Panc1 (cell line): ENCODE results near the gene HELZ2.

ENCODE experiments used
- CTCF ChIP-seq: fragments of 450-650 bp; IDR thresholded peaks from 2 replicates; pipeline ENCODE4 v1.5.1; 2017; ENCODE audit warnings: mild to moderate bottlenecking
- POLR2AphosphoS5 ChIP-seq: IDR thresholded peaks from 2 replicates; pipeline ENCODE4 v1.6.1; 2012; ENCODE audit warnings: mild to moderate bottlenecking, low read depth, low read length, moderate library complexity
- TCF7L2 ChIP-seq: IDR thresholded peaks from 2 replicates; pipeline ENCODE4 v1.6.1; 2011; ENCODE audit warnings: mild to moderate bottlenecking, low read depth, low read length, inconsistent platforms

DNA sequence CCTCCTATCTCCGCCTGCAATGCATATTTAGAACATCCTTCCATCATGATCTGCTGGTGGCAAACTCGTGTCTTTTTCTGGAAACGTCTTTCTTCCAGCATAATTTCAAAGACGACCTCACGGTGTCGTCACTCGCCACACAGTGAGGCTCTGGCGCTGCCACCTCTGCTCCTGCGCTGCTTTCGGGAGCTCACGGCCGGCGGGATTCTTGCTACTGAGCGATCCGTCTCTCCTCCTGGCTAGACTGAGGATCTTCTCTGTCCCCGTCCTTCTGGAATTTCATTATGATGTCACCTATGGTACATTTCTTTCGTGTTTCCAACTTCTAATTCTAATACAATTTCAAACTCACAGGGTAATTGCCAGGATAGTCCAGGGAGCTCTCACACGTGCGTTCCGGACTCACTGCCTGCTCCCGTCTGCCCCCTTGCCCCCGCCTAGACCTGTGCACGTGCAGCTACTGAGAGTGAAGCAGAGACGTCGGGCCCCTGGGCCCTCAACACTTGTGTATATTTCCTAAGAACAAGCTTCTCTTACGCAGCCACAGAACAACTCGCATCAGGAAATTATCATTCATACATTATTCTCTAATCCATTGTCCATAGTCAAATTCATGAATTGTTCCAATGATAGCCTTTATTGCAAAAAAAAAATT, 25.5 kb upstream of the HELZ2 start:
- no peak for TF ChIP-seq TCF7L2
- no peak for TF ChIP-seq CTCF
- no peak for TF ChIP-seq POLR2AphosphoS5
